ENCODE measurements around the gene SYNE2. TPM values are rescaled to one million over a fixed set of nuclear protein-coding genes. Genes with fewer than 3 reads are reported as not detected.

The SYNE2 gene
- total RNA-seq, 4 donors from 2014 or later: 136 to 323 (median 215) TPM

DNA sequence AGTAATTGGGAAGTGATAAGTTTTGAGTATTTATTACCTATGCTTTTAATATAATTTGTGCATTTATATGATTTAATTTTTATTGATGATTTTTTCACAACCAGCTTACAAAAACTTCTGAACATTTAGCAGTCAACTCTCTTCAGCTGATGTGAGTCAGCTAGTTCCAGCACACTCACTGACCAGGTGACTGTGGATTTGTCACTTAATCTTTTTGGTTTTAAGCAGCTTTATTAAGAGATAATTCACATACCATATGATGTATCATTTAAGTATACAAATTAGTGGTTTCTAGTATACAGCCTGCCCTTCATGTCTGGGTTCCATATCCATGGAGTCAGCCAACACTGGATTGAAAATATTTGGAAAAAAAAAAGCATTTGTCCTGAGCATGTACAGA is 103.5 kb downstream of the SYNE2 start:
- TF ChIP-seq, protein P1, sequence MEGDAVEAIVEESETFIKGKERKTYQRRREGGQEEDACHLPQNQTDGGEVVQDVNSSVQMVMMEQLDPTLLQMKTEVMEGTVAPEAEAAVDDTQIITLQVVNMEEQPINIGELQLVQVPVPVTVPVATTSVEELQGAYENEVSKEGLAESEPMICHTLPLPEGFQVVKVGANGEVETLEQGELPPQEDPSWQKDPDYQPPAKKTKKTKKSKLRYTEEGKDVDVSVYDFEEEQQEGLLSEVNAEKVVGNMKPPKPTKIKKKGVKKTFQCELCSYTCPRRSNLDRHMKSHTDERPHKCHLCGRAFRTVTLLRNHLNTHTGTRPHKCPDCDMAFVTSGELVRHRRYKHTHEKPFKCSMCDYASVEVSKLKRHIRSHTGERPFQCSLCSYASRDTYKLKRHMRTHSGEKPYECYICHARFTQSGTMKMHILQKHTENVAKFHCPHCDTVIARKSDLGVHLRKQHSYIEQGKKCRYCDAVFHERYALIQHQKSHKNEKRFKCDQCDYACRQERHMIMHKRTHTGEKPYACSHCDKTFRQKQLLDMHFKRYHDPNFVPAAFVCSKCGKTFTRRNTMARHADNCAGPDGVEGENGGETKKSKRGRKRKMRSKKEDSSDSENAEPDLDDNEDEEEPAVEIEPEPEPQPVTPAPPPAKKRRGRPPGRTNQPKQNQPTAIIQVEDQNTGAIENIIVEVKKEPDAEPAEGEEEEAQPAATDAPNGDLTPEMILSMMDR (IDR thresholded peaks at IDR 0.05; ENCODE audit: low read depth): no peak

DNA sequence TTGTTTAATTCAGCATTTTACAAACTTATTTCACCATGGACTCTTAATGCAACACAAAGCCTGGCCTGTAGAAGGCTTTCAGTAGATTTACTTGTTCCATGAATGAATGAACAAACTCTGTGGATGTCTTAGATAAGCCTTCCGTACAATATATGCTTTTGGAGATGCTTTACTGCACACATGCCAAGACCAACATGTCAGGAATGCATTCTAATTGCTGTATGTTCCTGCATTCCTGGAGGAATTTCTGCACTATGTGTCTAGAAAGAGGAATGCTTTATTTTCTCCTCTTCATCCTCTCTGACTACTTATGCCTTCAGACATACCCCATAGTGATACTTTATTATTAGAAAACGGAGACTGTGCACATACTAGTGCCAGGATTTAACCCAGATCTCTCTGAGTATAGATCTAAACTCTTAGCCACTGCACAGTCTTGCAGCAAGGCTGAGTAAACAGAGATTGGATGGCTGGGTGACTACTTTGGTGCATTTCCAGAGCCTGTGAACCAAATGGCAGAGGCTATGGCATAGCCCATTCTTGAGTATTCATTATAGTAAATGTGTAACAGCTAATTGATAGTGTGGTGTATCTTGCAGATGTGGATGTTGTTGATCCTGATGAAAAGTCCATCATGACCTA is 108.2 kb downstream of the SYNE2 start:
- TF ChIP-seq, protein P1 (IDR thresholded peaks at IDR 0.05; ENCODE audit: low read depth): no peak

DNA sequence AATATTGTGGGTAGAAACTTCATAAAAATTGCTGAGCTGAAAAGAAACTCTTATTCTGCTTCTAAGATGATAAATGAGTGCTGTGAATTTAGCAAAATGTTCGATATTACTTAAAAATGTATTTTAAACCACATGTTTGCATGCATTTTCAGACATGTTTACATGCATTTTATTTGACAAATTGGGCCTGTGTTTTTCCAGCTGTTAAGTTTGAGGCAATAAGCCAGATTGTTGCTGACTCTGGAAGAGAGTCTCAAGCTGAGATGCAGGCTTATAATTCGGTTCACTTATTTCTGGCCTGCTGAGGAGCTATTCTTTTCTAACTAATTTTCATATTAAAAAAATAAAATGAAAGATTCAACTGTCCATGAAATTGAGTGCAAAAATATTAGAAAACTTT is 110.1 kb downstream of the SYNE2 start:
- TF ChIP-seq, protein P1 (IDR thresholded peaks at IDR 0.05; ENCODE audit: low read depth): no peak

DNA sequence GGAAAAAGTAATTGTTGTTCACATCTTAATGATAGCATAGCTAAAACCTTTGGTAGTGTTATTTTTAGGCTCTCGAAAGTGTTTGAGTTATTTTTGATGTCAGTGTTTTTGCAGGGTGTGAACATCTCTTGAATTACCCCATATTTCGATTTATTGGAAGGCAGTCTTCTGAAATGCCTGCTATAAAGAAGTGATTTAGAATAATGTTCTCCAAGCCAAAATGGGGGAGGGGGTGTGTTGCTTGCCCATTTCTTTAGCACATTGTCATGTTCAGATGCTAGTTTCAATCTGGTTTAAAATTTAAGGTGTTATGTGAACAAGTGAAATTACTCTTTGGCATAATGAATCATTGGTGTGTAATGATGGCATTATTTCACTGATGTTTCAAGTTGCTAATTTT is 110.6 kb downstream of the SYNE2 start:
- TF ChIP-seq, protein P1 (IDR thresholded peaks at IDR 0.05; ENCODE audit: low read depth): no peak

DNA sequence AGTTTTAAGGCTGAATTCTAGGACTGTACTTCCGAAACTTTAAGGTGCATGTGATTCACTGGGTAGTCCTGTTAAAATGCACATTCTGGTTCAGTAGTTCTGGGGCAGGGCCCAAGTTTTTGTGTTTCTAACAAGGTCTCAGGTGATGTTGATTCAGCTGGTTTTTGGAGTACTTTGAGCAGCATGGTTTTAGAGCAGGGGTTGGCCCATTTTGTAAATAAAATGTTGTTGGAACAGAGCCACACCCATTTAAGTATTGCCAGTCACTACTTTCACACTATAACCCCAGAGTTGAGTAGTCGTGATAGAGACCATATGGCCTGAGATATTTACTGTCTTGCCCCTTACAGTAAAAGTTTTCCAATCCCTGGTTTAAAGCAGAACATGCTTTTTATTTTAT is 111.3 kb downstream of the SYNE2 start:
- TF ChIP-seq, protein P1 (IDR thresholded peaks at IDR 0.05; ENCODE audit: low read depth): no peak

DNA sequence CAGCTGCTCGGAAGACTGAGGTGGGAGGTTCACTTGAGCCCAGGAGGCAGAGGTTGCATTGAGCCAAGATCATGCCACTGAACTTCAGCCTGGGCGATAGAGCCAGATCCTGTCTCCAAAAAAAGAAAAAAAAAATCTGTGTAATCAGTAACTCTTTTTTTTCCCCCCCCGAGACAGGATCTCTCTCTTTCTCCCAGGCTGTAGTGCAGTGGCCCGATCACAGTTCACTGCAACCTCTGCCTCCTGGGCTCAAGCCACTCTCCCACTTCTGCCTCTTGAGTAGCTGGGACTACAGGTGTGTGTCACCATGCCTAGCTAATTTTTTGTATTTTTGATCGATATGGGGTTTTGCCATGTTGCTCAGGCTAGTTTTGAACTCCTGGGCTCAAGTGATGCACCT is 113.6 kb downstream of the SYNE2 start:
- TF ChIP-seq, protein P1 (IDR thresholded peaks at IDR 0.05; ENCODE audit: low read depth): no peak

DNA sequence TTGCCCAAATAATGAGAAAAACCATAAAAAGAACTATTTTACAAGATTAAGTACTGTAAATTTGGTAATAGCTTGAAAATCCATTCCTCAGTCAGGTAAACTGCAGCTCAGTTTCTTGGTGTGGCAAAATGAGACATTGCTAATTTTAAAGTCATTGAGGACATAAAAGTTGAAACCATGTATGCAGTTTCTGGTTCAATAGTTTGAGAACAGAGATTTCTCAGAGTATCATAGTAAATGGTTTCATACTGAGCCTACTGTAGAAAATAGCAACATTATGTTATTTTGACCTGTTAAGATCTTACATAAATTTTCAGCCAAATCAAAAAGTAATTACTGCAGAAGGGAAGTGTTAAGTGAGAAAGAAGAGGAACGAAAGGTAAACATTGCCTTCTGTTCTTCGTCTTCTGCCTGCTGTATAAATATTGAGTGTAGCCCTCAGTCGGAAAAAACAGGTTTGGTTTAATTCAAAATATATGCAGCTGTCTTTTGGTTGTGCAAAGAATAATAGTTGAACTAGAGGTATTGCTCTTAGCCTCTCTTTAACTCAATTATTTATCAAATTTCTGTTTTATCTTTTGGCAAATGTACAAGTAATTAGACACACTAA is 119.6 kb downstream of the SYNE2 start:
- TF ChIP-seq, protein P1 (IDR thresholded peaks at IDR 0.05; ENCODE audit: low read depth): no peak
